Measurements from ENCODE around the gene PDAP1.
"Not testable (repeated sequence)": the region's sequence is repeated elsewhere in the genome, so short reads cannot be mapped to it uniquely, and the experiment has no call there.

Gene PDAP1

GRCh38 chr7:99428972-99429566, 20.7 kb upstream of the PDAP1 start:
- FAIRE-seq (no peak), DNase-seq (ENCODE audit: extremely low spot score, insufficient read length, low read depth) (no peak)

GRCh38 chr7:99424932-99425730, 16.7 kb upstream of the PDAP1 start:
- DNase-seq (ENCODE audit: extremely low spot score, insufficient read length, low read depth) = no peak
- no peak for FAIRE-seq

- FAIRE-seq (no peak), DNase-seq (ENCODE audit: extremely low spot score, insufficient read length, low read depth) (no peak)
Measured at GRCh38 chr7:99422625-99423024, 14.2 kb upstream of the PDAP1 start.

- FAIRE-seq = no peak
- no peak for DNase-seq (ENCODE audit: extremely low spot score, insufficient read length, low read depth)
Measured at GRCh38 chr7:99422186-99422585, 13.8 kb upstream of the PDAP1 start.

GRCh38 chr7:99420986-99421385, 12.6 kb upstream of the PDAP1 start:
- no peak for FAIRE-seq
- no peak for DNase-seq (ENCODE audit: extremely low spot score, insufficient read length, low read depth)

- DNase-seq (ENCODE audit: extremely low spot score, insufficient read length, low read depth) (no peak), FAIRE-seq (no peak)
Measured at GRCh38 chr7:99420213-99420612, 11.8 kb upstream of the PDAP1 start.

- FAIRE-seq (no peak), DNase-seq (ENCODE audit: extremely low spot score, insufficient read length, low read depth) (no peak)
Measured at GRCh38 chr7:99419323-99420021, 11.1 kb upstream of the PDAP1 start.

GRCh38 chr7:99418260-99418659, 9.9 kb upstream of the PDAP1 start:
- no peak for FAIRE-seq
- DNase-seq (ENCODE audit: extremely low spot score, insufficient read length, low read depth) = no peak

GRCh38 chr7:99415513-99416127, 7.2 kb upstream of the PDAP1 start:
- not testable (repeated sequence) for FAIRE-seq; DNase-seq (ENCODE audit: extremely low spot score, insufficient read length, low read depth)

- DNase-seq (ENCODE audit: extremely low spot score, insufficient read length, low read depth) = no peak
- no peak for FAIRE-seq
Measured at GRCh38 chr7:99410635-99411034, 2.2 kb upstream of the PDAP1 start.

GRCh38 chr7:99409806-99410205, 1.4 kb upstream of the PDAP1 start:
- no peak for FAIRE-seq
- no peak for DNase-seq (ENCODE audit: extremely low spot score, insufficient read length, low read depth)

GRCh38 chr7:99409192-99409572, 785 bp upstream of the PDAP1 start:
- DNase-seq (ENCODE audit: extremely low spot score, insufficient read length, low read depth) (no peak), FAIRE-seq (no peak)

- FAIRE-seq (no peak), DNase-seq (ENCODE audit: extremely low spot score, insufficient read length, low read depth) (no peak)
Measured at GRCh38 chr7:99407872-99408378, 472 bp downstream of the PDAP1 start.

- DNase-seq (ENCODE audit: extremely low spot score, insufficient read length, low read depth) = no peak
- FAIRE-seq = no peak
Measured at GRCh38 chr7:99406557-99406956, 1.8 kb downstream of the PDAP1 start.

- FAIRE-seq (no peak), DNase-seq (ENCODE audit: extremely low spot score, insufficient read length, low read depth) (no peak)
Measured at GRCh38 chr7:99404977-99405320, 3.4 kb downstream of the PDAP1 start.

GRCh38 chr7:99404235-99404976, 4.0 kb downstream of the PDAP1 start:
- FAIRE-seq = no peak
- DNase-seq (ENCODE audit: extremely low spot score, insufficient read length, low read depth) = no peak

GRCh38 chr7:99403764-99404163, 4.6 kb downstream of the PDAP1 start:
- FAIRE-seq (no peak), DNase-seq (ENCODE audit: extremely low spot score, insufficient read length, low read depth) (no peak)

GRCh38 chr7:99402854-99403253, 5.5 kb downstream of the PDAP1 start:
- FAIRE-seq (no peak), DNase-seq (ENCODE audit: extremely low spot score, insufficient read length, low read depth) (no peak)

- no peak for FAIRE-seq
- no peak for DNase-seq (ENCODE audit: extremely low spot score, insufficient read length, low read depth)
Measured at GRCh38 chr7:99399597-99399996, 8.8 kb downstream of the PDAP1 start.

- no peak for DNase-seq (ENCODE audit: extremely low spot score, insufficient read length, low read depth)
- no peak for FAIRE-seq
Measured at GRCh38 chr7:99398891-99399445, 9.4 kb downstream of the PDAP1 start.

Data from GM18507 (cell line).